ENCODE results near the gene CA10. TPM values are rescaled to one million over a fixed set of nuclear protein-coding genes. Genes with fewer than 3 reads are reported as not detected.

CA10 gene
- total and polyA plus RNA-seq, 4 experiments from 2014 or later, result 0.57 TPM; not detected in 3

- DNase-seq, result no peak
- no peak overlapping the region for H3K4me3 ChIP-seq (ENCODE audit: low read length in 2 of 2)
- intact Hi-C loops (cut with micrococcal nuclease), result no loop called here
- no peaks in the 10 kb centered on the region for H3K36me3 Mint-ChIP-seq
- H3K27me3 Mint-ChIP-seq, result peaks cover 7 to 19% of the 10 kb centered on the region in 2 donors
- peaks cover 0 to 3% (median 0%) of the 10 kb centered on the region in 8 donors for H3K9me3 Mint-ChIP-seq
- no peaks in the 10 kb centered on the region for H3K27me3 ChIP-seq (ENCODE audit: insufficient read depth, low read length)
- H3K4me1 ChIP-seq (ENCODE audit: insufficient read depth, low read length), result no peaks in the 10 kb centered on the region
- CTCF ChIA-PET (ENCODE audit: partially characterized antibody), result no interaction called here
- no peak overlapping the region for H3K27ac ChIP-seq (ENCODE audit: low read depth, low read length)
- H3K9me3 ChIP-seq (ENCODE audit: control insufficient read depth in 1 of 2, low read length in 2 of 2), result no peaks in the 10 kb centered on the region
- no peaks in the 10 kb centered on the region for H3K36me3 ChIP-seq (ENCODE audit: insufficient read depth, low read length)
- H3K4me1 Mint-ChIP-seq, result no peaks in the 10 kb centered on the region
- H3K27ac Mint-ChIP-seq, result no peak overlapping the region
- no peak overlapping the region for H3K4me3 Mint-ChIP-seq
- POLR2A ChIA-PET (ENCODE audit: partially characterized antibody), result no interaction called here
These were observed 481.6 kb downstream of the CA10 start for GRCh38 chr17:51676691-51677487.

GRCh38 chr17:51674579-51675255, 483.8 kb downstream of the CA10 start:
- POLR2A ChIA-PET (ENCODE audit: partially characterized antibody), result no interaction called here

GRCh38 chr17:51673070-51673469, 485.4 kb downstream of the CA10 start:
- ChIA-PET POLR2A (ENCODE audit: partially characterized antibody) (no interaction called here), CTCF (ENCODE audit: partially characterized antibody) (no interaction called here)
- H3K4me1 Mint-ChIP-seq, result no peaks in the 10 kb centered on the region
- no peaks in the 10 kb centered on the region for H3K36me3 ChIP-seq (ENCODE audit: insufficient read depth, low read length)
- H3K27me3 Mint-ChIP-seq, result peaks cover 6 to 14% of the 10 kb centered on the region in 2 donors
- no peak overlapping the region for H3K4me3 ChIP-seq (ENCODE audit: low read length in 2 of 2)
- H3K4me3 Mint-ChIP-seq, result no peak overlapping the region
- no peaks in the 10 kb centered on the region for H3K27me3 ChIP-seq (ENCODE audit: insufficient read depth, low read length)
- no peaks in the 10 kb centered on the region for H3K9me3 ChIP-seq (ENCODE audit: control insufficient read depth in 1 of 2, low read length in 2 of 2)
- H3K27ac ChIP-seq (ENCODE audit: low read depth, low read length), result no peak overlapping the region
- peaks cover 0 to 7% (median 0%) of the 10 kb centered on the region in 8 donors for H3K9me3 Mint-ChIP-seq
- H3K36me3 Mint-ChIP-seq, result no peaks in the 10 kb centered on the region
- no peak for DNase-seq
- H3K27ac Mint-ChIP-seq, result no peak overlapping the region
- H3K4me1 ChIP-seq (ENCODE audit: insufficient read depth, low read length), result no peaks in the 10 kb centered on the region
- intact Hi-C loops (cut with micrococcal nuclease), result no loop called here

More at GRCh38 chr17:51674579-51675255, 483.8 kb downstream of the CA10 start:
- H3K4me1 ChIP-seq (ENCODE audit: insufficient read depth, low read length), result no peaks in the 10 kb centered on the region
- H3K4me1 Mint-ChIP-seq, result no peaks in the 10 kb centered on the region
- H3K9me3 ChIP-seq (ENCODE audit: control insufficient read depth in 1 of 2, low read length in 2 of 2), result no peaks in the 10 kb centered on the region
- no peaks in the 10 kb centered on the region for H3K36me3 Mint-ChIP-seq
- no peak overlapping the region for H3K4me3 ChIP-seq (ENCODE audit: low read length in 2 of 2)
- CTCF ChIA-PET (ENCODE audit: partially characterized antibody), result no interaction called here
- intact Hi-C loops (cut with micrococcal nuclease), result no loop called here
- H3K4me3 Mint-ChIP-seq, result no peak overlapping the region
- no peak overlapping the region for H3K27ac ChIP-seq (ENCODE audit: low read depth, low read length)
- H3K27me3 ChIP-seq (ENCODE audit: insufficient read depth, low read length), result no peaks in the 10 kb centered on the region
- H3K9me3 Mint-ChIP-seq, result peaks cover 0 to 7% (median 0%) of the 10 kb centered on the region in 8 donors
- H3K27ac Mint-ChIP-seq, result no peak overlapping the region
- peaks cover 6 to 14% of the 10 kb centered on the region in 2 donors for H3K27me3 Mint-ChIP-seq
- no peak for DNase-seq
- no peaks in the 10 kb centered on the region for H3K36me3 ChIP-seq (ENCODE audit: insufficient read depth, low read length)

GRCh38 chr17:51672065-51672464, 486.4 kb downstream of the CA10 start:
- Mint-ChIP-seq H3K27ac (no peak overlapping the region), H3K36me3 (no peaks in the 10 kb centered on the region), H3K4me1 (no peaks in the 10 kb centered on the region), H3K27me3 (peaks cover 7 to 14% of the 10 kb centered on the region in 2 donors), H3K4me3 (no peak overlapping the region), H3K9me3 (peaks cover 0 to 4% (median 0%) of the 10 kb centered on the region in 8 donors)
- no peak for DNase-seq
- no peaks in the 10 kb centered on the region for H3K9me3 ChIP-seq (ENCODE audit: control insufficient read depth in 1 of 2, low read length in 2 of 2)
- intact Hi-C loops (cut with micrococcal nuclease), result no loop called here
- H3K27me3 ChIP-seq (ENCODE audit: insufficient read depth, low read length), result no peaks in the 10 kb centered on the region
- ChIA-PET POLR2A (ENCODE audit: partially characterized antibody) (no interaction called here), CTCF (ENCODE audit: partially characterized antibody) (no interaction called here)
- H3K4me3 ChIP-seq (ENCODE audit: low read length in 2 of 2), result no peak overlapping the region
- H3K27ac ChIP-seq (ENCODE audit: low read depth, low read length), result no peak overlapping the region
- no peaks in the 10 kb centered on the region for H3K4me1 ChIP-seq (ENCODE audit: insufficient read depth, low read length)
- no peaks in the 10 kb centered on the region for H3K36me3 ChIP-seq (ENCODE audit: insufficient read depth, low read length)

- POLR2A ChIA-PET (ENCODE audit: partially characterized antibody), result no interaction called here
- Mint-ChIP-seq H3K36me3 (no peaks in the 10 kb centered on the region), H3K9me3 (peaks cover 0 to 4% (median 0%) of the 10 kb centered on the region in 8 donors), H3K27ac (no peak overlapping the region), H3K27me3 (peaks cover 7 to 16% of the 10 kb centered on the region in 2 donors), H3K4me1 (no peaks in the 10 kb centered on the region), H3K4me3 (no peak overlapping the region)
- Histone ChIP-seq H3K36me3 (ENCODE audit: insufficient read depth, low read length) (no peaks in the 10 kb centered on the region), H3K9me3 (ENCODE audit: control insufficient read depth in 1 of 2, low read length in 2 of 2) (no peaks in the 10 kb centered on the region), H3K4me1 (ENCODE audit: insufficient read depth, low read length) (no peaks in the 10 kb centered on the region), H3K27me3 (ENCODE audit: insufficient read depth, low read length) (no peaks in the 10 kb centered on the region), H3K27ac (ENCODE audit: low read depth, low read length) (no peak overlapping the region), H3K4me3 (ENCODE audit: low read length in 2 of 2) (no peak overlapping the region)
- CTCF ChIA-PET (ENCODE audit: partially characterized antibody), result no interaction called here
- intact Hi-C loops (cut with micrococcal nuclease), result no loop called here
- no peak for DNase-seq
These were observed 487.6 kb downstream of the CA10 start for GRCh38 chr17:51670899-51671298.

- Histone ChIP-seq H3K9me3 (ENCODE audit: control insufficient read depth in 1 of 2, low read length in 2 of 2) (no peaks in the 10 kb centered on the region), H3K27ac (ENCODE audit: low read depth, low read length) (no peak overlapping the region), H3K36me3 (ENCODE audit: insufficient read depth, low read length) (no peaks in the 10 kb centered on the region), H3K4me3 (ENCODE audit: low read length in 2 of 2) (no peak overlapping the region), H3K27me3 (ENCODE audit: insufficient read depth, low read length) (no peaks in the 10 kb centered on the region), H3K4me1 (ENCODE audit: insufficient read depth, low read length) (no peaks in the 10 kb centered on the region)
- Mint-ChIP-seq H3K4me3 (no peak overlapping the region), H3K27ac (no peak overlapping the region), H3K9me3 (peaks cover 0 to 4% (median 0%) of the 10 kb centered on the region in 8 donors), H3K27me3 (peaks cover 12 to 16% of the 10 kb centered on the region in 2 donors), H3K36me3 (no peaks in the 10 kb centered on the region), H3K4me1 (no peaks in the 10 kb centered on the region)
- ChIA-PET CTCF (ENCODE audit: partially characterized antibody) (no interaction called here), POLR2A (ENCODE audit: partially characterized antibody) (no interaction called here)
- no peak for DNase-seq
- intact Hi-C loops (cut with micrococcal nuclease), result no loop called here
These were observed 489.6 kb downstream of the CA10 start for GRCh38 chr17:51668963-51669246.

- POLR2A ChIA-PET (ENCODE audit: partially characterized antibody), result no interaction called here
- no peaks in the 10 kb centered on the region for H3K9me3 ChIP-seq (ENCODE audit: control insufficient read depth in 1 of 2, low read length in 2 of 2)
- no peaks in the 10 kb centered on the region for H3K36me3 Mint-ChIP-seq
- no peak for DNase-seq
- H3K27me3 ChIP-seq (ENCODE audit: insufficient read depth, low read length), result no peaks in the 10 kb centered on the region
- no peak overlapping the region for H3K4me3 Mint-ChIP-seq
- H3K4me1 Mint-ChIP-seq, result no peaks in the 10 kb centered on the region
- H3K27me3 Mint-ChIP-seq, result peaks cover 12 to 14% of the 10 kb centered on the region in 2 donors
- intact Hi-C loops (cut with micrococcal nuclease), result no loop called here
- CTCF ChIA-PET (ENCODE audit: partially characterized antibody), result no interaction called here
- H3K27ac ChIP-seq (ENCODE audit: low read depth, low read length), result no peak overlapping the region
- H3K9me3 Mint-ChIP-seq, result peaks cover 0 to 4% (median 0%) of the 10 kb centered on the region in 8 donors
- H3K4me1 ChIP-seq (ENCODE audit: insufficient read depth, low read length), result no peaks in the 10 kb centered on the region
- no peaks in the 10 kb centered on the region for H3K36me3 ChIP-seq (ENCODE audit: insufficient read depth, low read length)
- no peak overlapping the region for H3K4me3 ChIP-seq (ENCODE audit: low read length in 2 of 2)
- H3K27ac Mint-ChIP-seq, result no peak overlapping the region
These were observed 490.2 kb downstream of the CA10 start for GRCh38 chr17:51668155-51668962.
